ENCODE data around the gene GPC4. TPM values are rescaled to one million over a fixed set of nuclear protein-coding genes. Genes with fewer than 3 reads are reported as not detected.
A peak's percentile ranks its signal among the peaks of the same experiment; 100 is the strongest.

GPC4 gene
- polyA plus RNA-seq, 1 donor from 2014 or later = 1.2 TPM

- Histone ChIP-seq H3F3A (ENCODE audit: insufficient read depth, low read length, poor library complexity, severe bottlenecking) (no peaks in the 10 kb centered on the region), H3K4me3 (ENCODE audit: low read length) (no peak overlapping the region), H2AFZ (ENCODE audit: low read depth, low read length) (no peak overlapping the region), H3K79me2 (replicated peaks; ENCODE audit: insufficient read depth, low read length) (peaks cover 4% of the 10 kb centered on the region), H3K9me3 (ENCODE audit: low read length) (no peaks in the 10 kb centered on the region), H4K20me1 (ENCODE audit: insufficient read depth) (no peaks in the 10 kb centered on the region), H3K4me2 (ENCODE audit: low read length) (no peak overlapping the region), H3K9me2 (ENCODE audit: insufficient read depth, low read length) (no peaks in the 10 kb centered on the region), H3K36me3 (ENCODE audit: insufficient read depth, low read length) (no peaks in the 10 kb centered on the region), H3K27me3 (ENCODE audit: insufficient read depth, low read depth, low read length) (no peaks in the 10 kb centered on the region), H3K27ac (ENCODE audit: low read length) (no peak overlapping the region), H3K9ac (ENCODE audit: low read length) (no peak overlapping the region)
- TF ChIP-seq MXI1 (conservative IDR thresholded peaks at IDR 0.05; ENCODE audit: poor library complexity, severe bottlenecking) (no peak), TAF1 (IDR thresholded peaks at IDR 0.05; ENCODE audit: low read depth) (no peak), EP300 (conservative IDR thresholded peaks at IDR 0.05; ENCODE audit: poor library complexity, severe bottlenecking) (no peak), RAD21 (conservative IDR thresholded peaks at IDR 0.05) (no peak), EZH2 (IDR thresholded peaks at IDR 0.05; ENCODE audit: borderline replicate concordance, insufficient read depth, low read length, poor library complexity, severe bottlenecking) (no peak)
Measured at GRCh38 chrX:133392671-133393070, 22.6 kb downstream of the GPC4 start.

DNA sequence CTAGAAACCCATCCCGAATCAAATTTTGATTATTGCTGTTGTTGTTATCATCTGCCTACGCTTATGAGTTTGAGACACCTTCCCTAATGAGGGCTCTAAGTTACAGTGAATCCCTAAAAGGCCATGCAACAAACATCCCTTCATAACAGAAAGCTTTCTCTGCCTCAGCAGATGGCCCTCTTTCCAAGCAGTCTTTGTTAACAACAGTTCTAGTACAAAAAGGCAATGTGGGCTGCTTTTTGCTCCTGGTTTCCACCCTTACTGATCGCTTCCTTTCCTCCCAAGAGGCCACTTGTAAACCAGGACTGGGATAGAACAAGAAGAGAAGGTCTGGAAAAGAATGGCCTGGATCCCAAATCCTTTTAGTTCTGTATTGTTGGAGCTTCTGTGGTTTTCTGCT is 24.2 kb downstream of the GPC4 start:
- Histone ChIP-seq H3K27me3 (ENCODE audit: insufficient read depth, low read depth, low read length) (no peaks in the 10 kb centered on the region), H3K36me3 (ENCODE audit: insufficient read depth, low read length) (no peaks in the 10 kb centered on the region), H3K9me2 (ENCODE audit: insufficient read depth, low read length) (no peaks in the 10 kb centered on the region), H3F3A (ENCODE audit: insufficient read depth, low read length, poor library complexity, severe bottlenecking) (no peaks in the 10 kb centered on the region), H3K79me2 (replicated peaks; ENCODE audit: insufficient read depth, low read length) (peaks cover 5% of the 10 kb centered on the region), H3K4me2 (ENCODE audit: low read length) (no peak overlapping the region), H3K9ac (ENCODE audit: low read length) (no peak overlapping the region), H3K4me3 (ENCODE audit: low read length) (no peak overlapping the region), H2AFZ (ENCODE audit: low read depth, low read length) (no peak overlapping the region), H4K20me1 (ENCODE audit: insufficient read depth) (no peaks in the 10 kb centered on the region), H3K27ac (ENCODE audit: low read length) (no peak overlapping the region), H3K9me3 (ENCODE audit: low read length) (no peaks in the 10 kb centered on the region)
- TF ChIP-seq TAF1 (IDR thresholded peaks at IDR 0.05; ENCODE audit: low read depth) = no peak
- TF ChIP-seq MXI1 (conservative IDR thresholded peaks at IDR 0.05; ENCODE audit: poor library complexity, severe bottlenecking) = no peak

DNA sequence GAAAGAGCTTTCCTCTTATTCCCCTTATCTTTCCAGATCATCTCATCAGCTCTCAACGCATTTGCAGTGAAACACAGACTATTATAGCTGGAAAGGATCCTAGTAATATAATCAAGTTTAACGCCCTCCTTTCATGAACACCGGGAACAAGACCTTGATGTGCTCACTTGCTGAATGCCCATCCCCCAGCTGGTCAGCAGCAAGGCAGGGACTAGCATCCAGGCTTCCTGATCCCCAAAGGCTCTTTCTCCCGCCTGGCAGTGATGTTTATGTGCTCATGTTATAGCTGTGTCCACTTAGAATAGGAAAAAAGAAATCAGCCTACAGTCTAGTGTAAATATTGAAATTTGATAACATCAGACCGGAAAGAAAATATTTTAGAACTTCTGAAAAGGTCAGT is 24.6 kb downstream of the GPC4 start:
- Histone ChIP-seq H3K4me3 (ENCODE audit: low read length) (peak overlapping the region; percentile 13), H3K27me3 (ENCODE audit: insufficient read depth, low read depth, low read length) (no peaks in the 10 kb centered on the region), H3K36me3 (ENCODE audit: insufficient read depth, low read length) (no peaks in the 10 kb centered on the region), H3F3A (ENCODE audit: insufficient read depth, low read length, poor library complexity, severe bottlenecking) (no peaks in the 10 kb centered on the region), H3K9me3 (ENCODE audit: low read length) (no peaks in the 10 kb centered on the region), H2AFZ (ENCODE audit: low read depth, low read length) (no peak overlapping the region), H3K79me2 (replicated peaks; ENCODE audit: insufficient read depth, low read length) (peaks cover 5% of the 10 kb centered on the region), H3K9me2 (ENCODE audit: insufficient read depth, low read length) (no peaks in the 10 kb centered on the region), H4K20me1 (ENCODE audit: insufficient read depth) (no peaks in the 10 kb centered on the region), H3K27ac (ENCODE audit: low read length) (no peak overlapping the region), H3K4me2 (ENCODE audit: low read length) (no peak overlapping the region), H3K9ac (ENCODE audit: low read length) (no peak overlapping the region)
- no peak for TF ChIP-seq RAD21 (conservative IDR thresholded peaks at IDR 0.05)
- TF ChIP-seq POLR2AphosphoS5 (IDR thresholded peaks at IDR 0.05) = no peak
- TF ChIP-seq SMC3 (conservative IDR thresholded peaks at IDR 0.05; ENCODE audit: poor library complexity) = no peak
- TF ChIP-seq, protein P1, sequence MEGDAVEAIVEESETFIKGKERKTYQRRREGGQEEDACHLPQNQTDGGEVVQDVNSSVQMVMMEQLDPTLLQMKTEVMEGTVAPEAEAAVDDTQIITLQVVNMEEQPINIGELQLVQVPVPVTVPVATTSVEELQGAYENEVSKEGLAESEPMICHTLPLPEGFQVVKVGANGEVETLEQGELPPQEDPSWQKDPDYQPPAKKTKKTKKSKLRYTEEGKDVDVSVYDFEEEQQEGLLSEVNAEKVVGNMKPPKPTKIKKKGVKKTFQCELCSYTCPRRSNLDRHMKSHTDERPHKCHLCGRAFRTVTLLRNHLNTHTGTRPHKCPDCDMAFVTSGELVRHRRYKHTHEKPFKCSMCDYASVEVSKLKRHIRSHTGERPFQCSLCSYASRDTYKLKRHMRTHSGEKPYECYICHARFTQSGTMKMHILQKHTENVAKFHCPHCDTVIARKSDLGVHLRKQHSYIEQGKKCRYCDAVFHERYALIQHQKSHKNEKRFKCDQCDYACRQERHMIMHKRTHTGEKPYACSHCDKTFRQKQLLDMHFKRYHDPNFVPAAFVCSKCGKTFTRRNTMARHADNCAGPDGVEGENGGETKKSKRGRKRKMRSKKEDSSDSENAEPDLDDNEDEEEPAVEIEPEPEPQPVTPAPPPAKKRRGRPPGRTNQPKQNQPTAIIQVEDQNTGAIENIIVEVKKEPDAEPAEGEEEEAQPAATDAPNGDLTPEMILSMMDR (IDR thresholded peaks at IDR 0.05; ENCODE audit: poor library complexity, severe bottlenecking) = no peak
- TF ChIP-seq MXI1 (conservative IDR thresholded peaks at IDR 0.05; ENCODE audit: poor library complexity, severe bottlenecking) = no peak
- no peak for TF ChIP-seq EZH2 (IDR thresholded peaks at IDR 0.05; ENCODE audit: borderline replicate concordance, insufficient read depth, low read length, poor library complexity, severe bottlenecking)
- no peak for TF ChIP-seq TAF1 (IDR thresholded peaks at IDR 0.05; ENCODE audit: low read depth)
- TF ChIP-seq EP300 (conservative IDR thresholded peaks at IDR 0.05; ENCODE audit: poor library complexity, severe bottlenecking) = no peak
- no peak for TF ChIP-seq REST (IDR thresholded peaks at IDR 0.05; ENCODE audit: borderline replicate concordance)
